NT2/D1 (cell line): ENCODE data around the gene TRIM71.

Experiments used
- DNase-seq: peaks from one replicate; pipeline ENCODE4 v3.0.0-alpha.2; 2011; ENCODE audit warnings: low read depth, low spot score
- H3K27me3 ChIP-seq: 2 replicates; pipeline ENCODE4 v1.6.0; 2011; ENCODE audit warnings: mild to moderate bottlenecking; ENCODE audit not compliant: insufficient read length, insufficient read depth
- H3K36me3 ChIP-seq: 2 replicates; pipeline ENCODE4 v1.6.1; 2011; ENCODE audit warnings: mild to moderate bottlenecking, low read length, mixed read lengths; ENCODE audit not compliant: insufficient read depth, insufficient read length
- H3K4me1 ChIP-seq: 2 replicates; pipeline ENCODE4 v1.5.1; 2011; ENCODE audit not compliant: insufficient read depth, insufficient read length
- H3K4me3 ChIP-seq: 2 replicates; pipeline ENCODE4 v1.5.1; 2011; ENCODE audit warnings: low read depth; ENCODE audit not compliant: insufficient read length
- H3K9ac ChIP-seq: 2 replicates; pipeline ENCODE4 v1.6.0; 2011; ENCODE audit warnings: low read depth; ENCODE audit not compliant: insufficient read length
- H3K9me3 ChIP-seq: 2 replicates; pipeline ENCODE4 v1.5.1; 2011; ENCODE audit warnings: mild to moderate bottlenecking, low read length; ENCODE audit not compliant: insufficient read depth
- SUZ12 ChIP-seq: IDR thresholded peaks from 2 replicates; pipeline ENCODE4 v1.6.1; 2011; ENCODE audit not compliant: insufficient read length, insufficient read depth; ENCODE audit errors: extremely low read depth
- YY1 ChIP-seq: IDR thresholded peaks from 2 replicates; pipeline ENCODE4 v1.6.1; 2011; ENCODE audit not compliant: insufficient read length, insufficient read depth
- ZNF274 ChIP-seq: IDR thresholded peaks from 2 replicates; pipeline ENCODE4 v1.6.1; 2011; ENCODE audit warnings: mild to moderate bottlenecking, low read depth, low read length

Gene TRIM71

DNA sequence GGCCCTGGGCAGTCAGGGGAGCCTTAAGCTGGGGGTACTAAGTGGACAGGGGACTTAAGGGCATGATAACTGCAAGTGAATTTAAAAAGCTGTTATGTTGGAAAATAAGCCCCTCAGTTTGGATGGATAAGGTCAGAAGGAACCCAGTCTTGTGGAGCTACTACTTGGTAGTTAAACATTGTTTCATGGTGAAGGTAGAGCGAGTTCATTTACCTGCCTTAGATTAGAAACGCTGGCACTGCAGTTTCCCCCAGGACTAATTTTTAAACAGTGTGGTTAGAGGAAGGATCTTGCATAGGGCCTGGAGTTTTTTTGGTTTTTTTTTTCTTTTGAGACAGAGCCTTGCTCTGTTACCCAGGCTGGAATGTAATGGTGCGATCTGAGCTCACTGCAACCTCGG is 31.2 kb downstream of the TRIM71 start:
- DNase-seq = no peak
- TF ChIP-seq YY1 = no peak
- no peak for TF ChIP-seq SUZ12
- no peak for TF ChIP-seq ZNF274
- peaks cover 6% of the 10 kb centered on the region for H3K4me1 ChIP-seq
- H3K27me3 ChIP-seq = no peaks in the 10 kb centered on the region
- peak overlapping the region; percentile 47 for H3K9ac ChIP-seq
- H3K4me3 ChIP-seq = no peak overlapping the region
- H3K9me3 ChIP-seq = no peaks in the 10 kb centered on the region
- H3K36me3 ChIP-seq = peaks cover 2% of the 10 kb centered on the region

DNA sequence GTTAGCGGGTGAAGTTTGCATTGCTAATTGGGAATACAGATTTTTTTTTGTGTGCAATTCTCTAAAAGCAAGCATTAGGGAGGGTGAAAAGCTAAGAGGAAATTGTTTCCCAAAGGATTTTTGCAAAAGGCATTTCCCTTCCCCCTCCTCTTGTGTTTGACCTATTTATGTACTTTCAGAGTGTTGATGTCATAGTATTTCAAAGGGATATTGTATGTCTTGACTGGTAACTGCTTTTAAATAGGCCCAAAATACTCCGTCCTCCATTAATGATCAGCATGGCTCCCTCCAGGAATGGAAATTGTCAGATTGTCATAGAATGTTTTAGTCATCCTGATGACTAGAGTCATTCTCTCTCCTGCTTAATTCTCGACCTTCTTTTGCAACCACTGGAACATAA is 32.4 kb downstream of the TRIM71 start:
- Histone ChIP-seq H3K36me3 (peaks cover 10% of the 10 kb centered on the region), H3K27me3 (no peaks in the 10 kb centered on the region), H3K9ac (no peak overlapping the region), H3K4me1 (peaks cover 3% of the 10 kb centered on the region), H3K4me3 (no peak overlapping the region), H3K9me3 (no peaks in the 10 kb centered on the region)
- DNase-seq = no peak
- TF ChIP-seq SUZ12 (no peak), YY1 (no peak), ZNF274 (no peak)

DNA sequence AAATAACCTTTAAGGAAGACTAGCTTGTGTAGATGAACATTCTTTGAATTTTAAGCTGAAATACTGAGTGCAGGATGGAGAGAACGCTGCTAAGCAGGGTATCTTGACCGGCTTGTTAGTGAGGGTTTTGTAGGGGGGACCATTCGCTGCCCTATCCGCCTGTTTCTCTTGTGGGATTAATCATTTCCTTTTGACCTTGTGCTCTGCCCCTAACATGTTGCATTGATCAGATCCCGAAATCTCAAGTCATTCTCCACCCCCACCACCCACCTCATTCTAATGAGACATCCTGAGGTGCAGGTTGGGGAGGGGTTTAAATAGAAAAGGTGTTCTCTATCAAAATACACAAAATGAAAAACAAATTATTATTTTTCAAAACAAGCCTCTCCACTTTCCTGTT is 32.8 kb downstream of the TRIM71 start:
- TF ChIP-seq ZNF274 (no peak), YY1 (no peak)
- no peaks in the 10 kb centered on the region for H3K27me3 ChIP-seq
- H3K9ac ChIP-seq = no peak overlapping the region
- H3K9me3 ChIP-seq = no peaks in the 10 kb centered on the region
- DNase-seq = no peak
- no peak overlapping the region for H3K4me3 ChIP-seq
- peaks cover 5% of the 10 kb centered on the region for H3K4me1 ChIP-seq
- peaks cover 13% of the 10 kb centered on the region for H3K36me3 ChIP-seq

GRCh38 chr3:32852146-32852545 is 34.3 kb downstream of the TRIM71 start:
- TF ChIP-seq YY1 (no peak), SUZ12 (no peak), ZNF274 (no peak)
- Histone ChIP-seq H3K4me1 (peaks cover 6% of the 10 kb centered on the region), H3K27me3 (no peaks in the 10 kb centered on the region), H3K9me3 (no peaks in the 10 kb centered on the region), H3K9ac (peak overlapping the region; percentile 33), H3K4me3 (no peak overlapping the region), H3K36me3 (peaks cover 17% of the 10 kb centered on the region)
- no peak for DNase-seq

DNA sequence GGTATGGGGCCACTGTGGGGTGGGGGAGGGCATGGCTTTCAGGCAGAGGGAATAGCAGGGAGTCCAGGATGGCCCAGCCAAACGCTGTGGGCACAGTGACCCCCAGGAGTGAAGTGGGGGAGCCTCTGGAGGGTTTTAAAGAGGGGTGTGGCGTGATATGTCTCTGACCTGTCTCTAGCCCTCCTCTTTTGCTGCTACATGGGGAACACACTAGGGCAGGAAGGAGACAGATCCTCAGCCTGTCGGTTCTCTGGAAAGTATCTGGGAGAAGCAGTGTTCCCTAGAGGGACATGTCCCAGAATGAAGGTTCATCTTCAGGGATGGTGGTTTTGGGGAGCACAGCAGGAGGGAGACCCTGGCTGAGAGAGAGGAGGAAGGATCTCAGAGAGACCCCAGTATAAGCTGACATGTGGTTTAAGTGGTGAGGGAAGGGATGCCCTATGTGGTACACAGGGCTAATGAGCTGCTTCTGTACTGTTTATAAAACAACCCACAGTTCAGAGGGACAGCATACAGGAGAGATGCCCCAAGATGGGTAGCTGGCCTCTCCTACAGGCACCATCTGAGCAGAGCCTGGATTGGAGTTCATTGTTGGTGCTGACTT is 37.7 kb downstream of the TRIM71 start:
- H3K4me1 ChIP-seq = peaks cover 11% of the 10 kb centered on the region
- H3K9me3 ChIP-seq = no peaks in the 10 kb centered on the region
- peaks cover 20% of the 10 kb centered on the region for H3K36me3 ChIP-seq
- H3K4me3 ChIP-seq = no peak overlapping the region
- TF ChIP-seq YY1 (no peak), ZNF274 (no peak), SUZ12 (no peak)
- H3K9ac ChIP-seq = no peak overlapping the region
- H3K27me3 ChIP-seq = no peaks in the 10 kb centered on the region
- DNase-seq = no peak

- Histone ChIP-seq H3K27me3 (no peaks in the 10 kb centered on the region), H3K9me3 (no peaks in the 10 kb centered on the region), H3K4me1 (peaks cover 11% of the 10 kb centered on the region), H3K36me3 (peaks cover 22% of the 10 kb centered on the region), H3K4me3 (no peak overlapping the region), H3K9ac (no peak overlapping the region)
- TF ChIP-seq ZNF274 (no peak), SUZ12 (no peak), YY1 (no peak)
- DNase-seq = no peak
Observed at GRCh38 chr3:32856355-32856889, 38.6 kb downstream of the TRIM71 start.

- DNase-seq = no peak
- no peaks in the 10 kb centered on the region for H3K27me3 ChIP-seq
Observed at GRCh38 chr3:32856901-32857507, 39.2 kb downstream of the TRIM71 start.

More at GRCh38 chr3:32856901-32857507, 39.2 kb downstream of the TRIM71 start:
- no peak for TF ChIP-seq SUZ12
- no peak for TF ChIP-seq YY1
- TF ChIP-seq ZNF274 = no peak
- peaks cover 11% of the 10 kb centered on the region for H3K4me1 ChIP-seq
- peaks cover 25% of the 10 kb centered on the region for H3K36me3 ChIP-seq
- H3K4me3 ChIP-seq = no peak overlapping the region
- H3K9me3 ChIP-seq = no peaks in the 10 kb centered on the region
- H3K9ac ChIP-seq = no peak overlapping the region
